ENCODE measurements around the gene CTBP1.

The CTBP1 gene

DNA sequence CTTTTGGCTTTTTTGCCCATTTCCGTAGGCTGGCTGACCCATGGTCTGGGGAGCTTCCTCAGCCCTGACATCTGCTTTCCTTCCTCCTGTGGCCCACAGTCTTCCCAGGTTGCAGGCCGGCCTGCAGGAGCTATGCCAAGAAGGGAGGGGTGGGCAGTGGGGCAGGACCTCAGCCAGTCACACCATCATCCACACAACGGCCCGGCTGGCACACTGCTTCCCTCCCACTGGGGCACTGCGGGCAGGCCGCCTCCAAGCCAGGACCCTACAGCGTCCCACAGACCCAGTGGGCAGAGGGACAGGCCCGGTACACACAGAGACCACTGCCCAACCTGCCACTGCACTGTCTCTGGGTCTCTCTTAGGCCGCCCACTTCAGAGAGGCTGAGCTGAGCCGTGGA is 38.0 kb downstream of the CTBP1 start:
- DNase-seq (ENCODE audit: low read depth in 2 of 2): no peak

DNA sequence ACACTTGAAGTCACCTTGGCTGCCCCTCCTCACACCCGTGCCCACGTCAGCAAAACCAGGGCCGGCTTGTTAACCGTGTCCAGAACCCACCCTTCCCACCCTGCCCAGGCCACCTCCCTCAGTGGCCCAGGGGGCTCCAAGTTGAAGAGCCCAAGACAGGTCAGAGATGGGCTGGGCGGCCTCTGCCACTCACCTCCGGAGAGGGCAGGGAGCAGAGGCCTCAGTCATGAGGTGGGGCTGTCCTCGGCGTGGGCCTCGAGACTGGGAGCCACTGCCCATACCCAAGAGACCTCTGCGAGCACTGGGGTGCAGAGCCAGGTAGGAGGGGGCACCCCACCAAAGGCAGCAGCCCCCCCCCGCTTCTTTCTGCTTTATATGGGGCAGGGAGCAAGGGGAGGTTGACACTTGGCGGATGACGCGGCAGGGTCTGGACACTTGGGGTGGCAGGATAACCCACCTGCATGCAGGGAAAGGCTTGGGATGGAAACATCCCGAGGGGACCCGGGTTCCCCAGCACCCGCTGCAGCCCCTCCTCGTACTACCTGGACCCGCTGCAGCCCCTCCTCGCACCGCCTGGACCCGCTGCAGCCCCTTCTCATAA is 38.6 kb downstream of the CTBP1 start:
- no peak for DNase-seq (ENCODE audit: low read depth in 2 of 2)

DNA sequence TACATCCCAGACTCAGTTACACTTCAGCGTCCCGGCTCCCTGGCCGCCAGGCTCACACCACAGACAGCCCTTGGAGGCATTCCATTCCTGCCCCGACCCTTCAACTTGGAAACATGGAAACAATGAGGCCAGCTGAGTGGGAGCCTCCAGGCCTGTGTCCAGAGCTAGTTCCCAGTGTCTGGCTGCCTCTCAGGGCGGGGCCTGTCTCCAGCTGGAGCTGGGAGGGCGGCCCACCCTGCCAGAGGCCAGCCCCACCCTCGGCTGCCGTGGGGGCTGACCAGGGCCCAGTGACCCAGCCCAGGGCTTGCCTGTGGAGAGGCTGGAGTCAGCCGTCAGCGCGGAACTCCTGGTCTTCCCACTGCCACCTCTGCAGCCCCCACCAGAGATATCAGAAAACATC is 39.1 kb downstream of the CTBP1 start:
- no peak for DNase-seq (ENCODE audit: low read depth in 2 of 2)

DNA sequence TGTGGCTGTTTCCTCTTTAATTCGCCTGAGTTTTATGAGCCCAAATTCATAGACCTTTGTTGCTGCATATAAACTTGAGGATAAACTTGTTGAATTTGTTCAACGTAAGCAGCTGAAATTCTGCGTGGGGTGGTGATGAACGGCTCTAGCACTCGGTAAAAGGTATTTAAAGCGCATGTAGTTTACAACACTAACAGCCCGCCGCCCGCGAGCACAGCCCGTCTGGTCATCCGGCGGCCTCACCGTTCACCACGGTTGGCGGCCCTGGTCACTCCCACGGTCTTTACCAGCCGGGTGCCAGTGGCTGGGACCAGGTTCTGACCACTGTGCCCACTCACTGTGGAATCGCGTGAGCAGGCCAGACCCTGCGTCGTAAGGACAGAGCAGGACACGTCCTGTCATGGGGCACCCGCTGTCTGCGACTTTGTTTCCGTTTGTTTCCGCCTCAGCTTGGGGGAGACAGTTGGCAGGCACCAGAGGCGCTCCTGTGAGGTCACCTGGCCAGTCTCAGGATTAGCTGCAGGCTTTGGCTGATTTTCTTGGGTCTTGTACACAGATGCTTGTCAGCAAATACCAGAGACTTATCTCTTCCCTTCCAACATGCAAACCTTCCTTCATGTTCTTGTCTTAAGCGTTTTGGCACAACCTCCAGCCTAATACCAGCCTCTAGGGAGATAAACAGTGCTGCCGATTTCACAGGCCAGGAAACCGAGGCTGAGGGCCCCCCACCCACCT is 39.8 kb downstream of the CTBP1 start:
- DNase-seq (ENCODE audit: low read depth in 2 of 2): no peak

DNA sequence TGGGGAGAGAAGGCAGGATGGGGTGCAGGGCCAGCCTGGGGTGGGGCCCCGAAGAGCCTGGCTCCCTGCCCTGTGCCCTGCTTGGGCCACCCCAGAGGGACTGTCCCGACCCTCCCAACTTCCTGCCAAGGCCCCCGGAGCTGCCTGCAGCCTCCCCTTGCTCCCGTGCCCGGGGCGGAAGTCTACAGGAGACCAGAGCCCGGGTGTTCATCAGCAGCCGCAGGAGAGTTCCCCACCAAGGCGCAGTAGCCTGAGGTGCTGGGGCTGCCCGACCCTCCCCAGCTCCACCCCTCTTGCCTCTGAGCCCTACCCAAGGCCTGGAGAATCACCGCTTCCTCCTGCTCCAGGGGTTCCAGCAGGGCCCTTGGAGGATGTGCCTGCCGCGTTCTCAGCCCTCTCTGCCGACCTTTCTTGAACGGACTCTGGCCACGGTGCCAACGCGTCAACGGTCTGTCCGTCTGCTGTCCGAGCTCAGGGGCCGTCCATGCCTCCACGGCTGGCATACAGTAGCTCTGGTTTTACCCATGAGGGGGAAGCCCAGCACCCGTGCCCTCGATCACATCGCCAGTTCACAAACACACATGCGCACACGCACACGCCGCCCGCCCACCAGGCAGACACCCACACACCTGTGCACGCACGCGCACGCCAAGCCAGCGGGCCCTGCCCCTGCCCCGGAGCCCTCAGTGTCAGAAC is 40.5 kb downstream of the CTBP1 start:
- DNase-seq (ENCODE audit: low read depth in 2 of 2): no peak

DNA sequence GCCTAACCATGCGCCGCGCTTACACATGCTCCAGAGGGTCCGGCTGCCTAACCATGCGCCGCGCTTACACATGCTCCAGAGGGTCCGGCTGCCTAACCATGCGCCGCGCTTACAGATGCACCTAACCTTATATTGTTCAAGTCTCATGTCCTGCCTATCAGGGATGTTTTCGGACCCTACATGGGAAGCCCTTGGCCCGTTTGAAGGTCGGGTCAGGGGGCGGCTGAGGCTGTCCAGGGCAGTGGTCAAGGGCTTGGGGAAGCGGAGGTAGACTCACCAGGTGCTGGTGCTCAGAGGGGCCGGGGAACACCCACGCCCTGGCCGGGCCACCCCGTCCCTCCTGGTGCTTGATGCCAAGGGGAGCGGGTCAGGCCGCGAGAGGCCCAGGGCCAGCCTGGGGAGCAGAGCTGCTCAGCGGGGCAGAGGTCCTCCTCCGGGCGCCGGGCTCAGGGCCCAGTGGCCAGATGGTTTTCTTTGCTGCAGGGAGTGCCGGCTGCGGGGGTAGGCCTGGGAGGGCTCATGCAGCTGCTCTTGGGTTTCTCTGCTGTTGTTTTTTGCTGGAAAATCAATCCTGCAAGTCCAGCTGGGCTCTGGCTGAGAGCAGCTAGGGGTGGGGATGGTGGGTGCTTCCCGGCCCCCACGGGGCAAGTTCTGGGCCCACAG is 41.2 kb downstream of the CTBP1 start:
- no peak for DNase-seq (ENCODE audit: low read depth in 2 of 2)

DNA sequence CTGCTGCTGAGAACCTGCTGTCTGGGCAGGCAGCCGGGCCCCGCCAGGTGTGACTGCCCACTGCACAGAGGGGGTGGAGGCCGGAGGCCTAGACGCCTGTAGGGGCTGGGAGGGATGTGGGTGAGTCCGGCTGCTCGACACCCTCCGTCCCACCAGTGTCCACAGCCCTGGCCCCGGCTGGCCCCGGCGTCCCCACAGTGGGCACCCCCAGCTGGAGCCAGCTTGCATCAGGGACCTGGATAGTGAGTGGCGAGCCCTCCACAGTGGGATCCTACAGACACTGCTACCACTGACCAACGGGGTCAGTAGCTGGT is 41.8 kb downstream of the CTBP1 start:
- no peak for DNase-seq (ENCODE audit: low read depth in 2 of 2)

DNA sequence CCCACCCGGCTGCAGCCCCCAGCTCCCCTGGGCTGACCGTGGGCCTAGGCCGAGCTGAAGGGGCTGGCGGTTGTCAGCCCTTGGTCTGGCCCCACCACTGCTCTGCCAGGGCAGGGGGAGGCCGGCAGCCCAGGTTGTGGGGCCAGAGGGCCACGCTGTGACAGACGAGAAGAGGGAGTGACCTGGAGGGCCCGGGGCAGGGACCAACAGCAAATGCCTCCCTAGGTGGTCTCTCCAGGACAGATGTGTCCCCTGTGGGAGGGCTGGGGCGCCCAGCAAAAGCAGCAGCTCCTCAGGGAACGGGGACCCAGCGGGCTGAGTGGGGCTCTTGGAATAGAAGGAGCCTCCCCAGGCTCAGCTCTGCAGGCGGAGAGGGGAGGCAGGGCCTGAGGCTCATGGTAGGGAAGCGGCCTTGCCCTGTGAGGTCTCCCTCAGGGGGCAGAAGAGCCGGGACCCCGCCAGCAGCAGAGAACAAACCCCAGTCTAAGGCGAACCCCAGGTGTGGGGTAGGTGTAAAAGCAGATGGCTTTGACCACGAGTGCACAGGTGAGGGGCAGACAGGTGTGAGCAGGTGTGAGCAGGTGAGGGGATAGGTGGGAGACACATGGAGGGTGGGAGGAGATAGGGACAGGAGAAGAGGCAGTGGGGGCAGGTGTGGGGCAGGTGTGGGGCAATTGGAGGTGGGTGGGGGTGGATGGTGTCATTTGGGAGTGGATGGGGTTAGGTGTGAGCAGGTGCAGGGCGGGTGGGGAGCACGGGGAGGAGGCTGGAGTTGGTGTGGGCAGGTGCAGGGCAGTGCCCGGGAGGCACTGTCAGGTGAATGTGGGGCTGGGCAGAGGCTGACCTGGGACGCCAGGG is 42.4 kb downstream of the CTBP1 start:
- no peak for DNase-seq (ENCODE audit: low read depth in 2 of 2)

DNA sequence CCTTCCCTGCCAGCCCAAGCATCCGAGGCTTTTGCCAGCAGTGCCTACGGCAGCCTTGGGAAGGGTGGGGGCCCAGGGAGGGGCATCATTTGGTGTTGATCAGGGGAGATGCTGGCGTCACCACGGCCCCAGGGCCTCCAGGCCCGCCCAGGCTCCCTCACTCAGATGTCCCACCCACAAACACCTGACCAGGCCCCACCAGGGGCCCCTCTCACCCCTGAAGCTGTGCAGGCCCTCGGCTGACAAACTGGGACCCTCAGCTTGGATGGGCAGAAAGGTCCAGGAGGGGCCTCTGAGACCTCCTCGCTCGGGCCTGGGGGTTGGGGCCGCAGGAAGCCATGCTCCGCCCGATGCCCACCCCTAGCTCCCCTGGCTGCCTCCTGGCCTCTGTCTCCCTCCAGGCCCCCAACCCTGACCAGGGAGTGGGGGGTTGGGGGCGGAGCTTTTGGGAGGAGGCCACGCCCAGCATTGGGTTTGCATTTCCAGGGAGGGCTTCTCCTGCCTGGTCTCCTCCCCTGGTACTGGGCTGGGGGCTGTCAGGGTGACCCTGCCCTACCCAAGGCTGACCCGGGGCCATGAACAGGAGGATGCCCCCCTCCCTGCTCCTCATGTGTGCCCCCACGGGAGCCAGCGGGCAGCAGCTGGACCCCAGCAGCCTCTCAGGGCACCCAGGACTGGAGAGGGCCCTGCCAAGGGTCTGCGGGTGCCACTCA is 43.2 kb downstream of the CTBP1 start:
- DNase-seq (ENCODE audit: low read depth in 2 of 2): no peak

DNA sequence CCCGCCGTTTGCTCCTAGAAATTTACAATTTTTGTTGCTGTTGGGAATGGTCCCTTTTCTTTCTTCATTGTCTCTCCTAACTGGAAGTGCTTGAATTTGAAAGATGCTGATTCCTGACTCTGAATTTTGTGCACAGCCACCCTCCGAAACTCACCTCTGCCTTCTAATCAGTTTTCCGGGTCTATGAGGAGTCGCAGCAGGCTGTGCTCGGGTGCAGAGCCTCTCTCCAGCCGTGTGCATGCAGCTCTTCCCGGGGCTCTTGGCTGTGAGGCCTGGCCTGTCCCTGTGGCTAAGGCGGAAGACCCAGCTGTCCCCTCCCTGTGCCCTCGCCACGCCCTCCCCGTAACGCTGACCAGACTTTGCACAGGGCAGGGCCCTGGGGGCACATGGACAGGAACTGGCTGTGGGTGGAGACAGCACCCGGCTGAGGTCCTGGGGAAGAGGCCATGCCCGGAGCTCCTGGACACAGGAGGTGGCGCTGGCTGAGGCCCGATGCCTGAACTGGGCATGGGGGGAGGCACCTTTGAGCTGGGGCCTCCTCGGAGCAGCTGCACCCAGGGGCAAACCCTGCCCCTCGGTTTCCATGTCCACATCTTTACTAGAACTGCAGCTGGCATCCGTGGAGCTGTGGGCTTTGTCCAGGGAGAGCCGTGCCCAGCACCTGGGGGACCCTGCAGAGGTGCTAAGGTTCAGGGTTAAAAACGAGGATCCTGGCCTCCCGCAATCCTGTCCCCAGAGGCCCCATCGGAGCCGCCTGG is 43.9 kb downstream of the CTBP1 start:
- DNase-seq (ENCODE audit: low read depth in 2 of 2): no peak

DNA sequence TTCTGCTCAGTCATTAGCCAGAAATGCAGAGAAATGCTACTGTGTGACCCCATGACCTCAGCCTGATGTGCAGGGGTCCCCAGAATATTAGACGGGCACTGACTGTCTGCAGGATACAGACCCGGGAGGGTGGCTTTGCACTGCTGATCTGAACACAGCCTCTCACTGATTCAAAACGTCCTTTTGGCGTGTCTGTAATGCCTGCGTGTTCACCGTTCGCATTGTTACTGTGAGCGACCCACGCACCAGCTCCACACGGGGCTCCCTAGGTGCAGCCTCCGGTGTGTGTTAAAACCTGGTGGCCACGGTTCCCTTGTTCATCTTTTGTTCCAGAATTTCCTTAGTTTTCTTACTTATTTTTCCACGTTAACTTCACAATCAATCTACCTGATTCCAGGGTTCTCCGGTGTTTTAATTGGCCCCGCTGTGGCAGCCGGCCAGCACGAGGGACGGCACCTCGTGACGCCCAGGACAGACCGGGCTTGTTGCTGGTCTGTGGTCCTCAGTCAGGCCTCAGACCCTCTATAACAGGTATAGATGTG is 44.6 kb downstream of the CTBP1 start:
- no peak for DNase-seq (ENCODE audit: low read depth in 2 of 2)

DNA sequence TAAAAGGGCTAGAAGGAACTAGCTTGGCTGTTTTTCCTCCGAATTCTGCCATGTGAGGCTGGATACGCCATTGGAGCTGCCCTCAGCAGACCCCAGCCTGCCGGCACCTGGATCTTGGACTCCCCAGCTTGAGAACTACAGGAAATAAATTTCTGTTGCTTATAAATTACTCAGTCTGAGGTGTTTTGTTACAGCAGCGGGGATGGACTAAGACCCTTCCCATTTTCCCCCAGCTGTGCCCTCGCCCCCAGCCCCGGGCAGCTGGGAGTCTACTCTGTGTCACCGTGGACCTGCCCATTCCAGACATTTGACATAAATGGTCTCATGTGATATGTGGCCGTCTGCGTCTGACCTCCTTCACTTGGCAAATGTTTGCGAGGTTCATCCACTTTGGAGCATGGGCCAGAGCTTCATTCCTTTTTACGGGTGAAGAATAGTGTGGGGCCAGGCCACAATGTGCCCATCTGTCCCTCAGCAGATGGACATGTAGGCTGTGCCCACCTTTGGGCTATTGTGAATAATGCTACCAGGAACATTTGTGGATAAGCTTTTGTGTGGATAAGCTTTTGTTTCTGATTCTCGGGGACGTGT is 45.8 kb downstream of the CTBP1 start:
- DNase-seq (ENCODE audit: low read depth in 2 of 2): no peak

DNA sequence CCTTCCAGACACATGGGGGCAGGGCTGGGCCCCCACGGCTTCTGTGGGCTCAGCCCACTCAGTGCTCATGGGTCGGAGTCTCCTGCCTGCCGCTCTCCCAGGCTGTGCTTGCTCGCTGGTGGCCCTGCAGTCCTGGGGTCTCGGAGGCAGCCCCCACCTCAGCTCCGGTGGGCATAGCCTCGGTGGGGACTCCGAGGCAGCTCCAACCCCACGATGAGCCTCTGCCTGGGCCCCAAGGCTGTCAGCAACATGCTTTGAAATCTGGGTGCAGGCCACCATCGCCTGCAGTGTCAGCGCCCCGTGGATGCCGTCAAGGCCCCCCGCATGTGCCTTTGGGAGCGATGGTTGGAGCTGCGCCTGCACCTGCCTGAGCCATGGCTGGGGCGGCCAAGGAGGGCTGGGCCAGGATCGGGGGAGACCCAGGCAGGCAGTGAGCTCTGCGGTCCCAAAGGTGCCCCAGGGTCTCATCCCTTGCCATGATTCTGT is 46.4 kb downstream of the CTBP1 start:
- no peak for DNase-seq (ENCODE audit: low read depth in 2 of 2)

DNA sequence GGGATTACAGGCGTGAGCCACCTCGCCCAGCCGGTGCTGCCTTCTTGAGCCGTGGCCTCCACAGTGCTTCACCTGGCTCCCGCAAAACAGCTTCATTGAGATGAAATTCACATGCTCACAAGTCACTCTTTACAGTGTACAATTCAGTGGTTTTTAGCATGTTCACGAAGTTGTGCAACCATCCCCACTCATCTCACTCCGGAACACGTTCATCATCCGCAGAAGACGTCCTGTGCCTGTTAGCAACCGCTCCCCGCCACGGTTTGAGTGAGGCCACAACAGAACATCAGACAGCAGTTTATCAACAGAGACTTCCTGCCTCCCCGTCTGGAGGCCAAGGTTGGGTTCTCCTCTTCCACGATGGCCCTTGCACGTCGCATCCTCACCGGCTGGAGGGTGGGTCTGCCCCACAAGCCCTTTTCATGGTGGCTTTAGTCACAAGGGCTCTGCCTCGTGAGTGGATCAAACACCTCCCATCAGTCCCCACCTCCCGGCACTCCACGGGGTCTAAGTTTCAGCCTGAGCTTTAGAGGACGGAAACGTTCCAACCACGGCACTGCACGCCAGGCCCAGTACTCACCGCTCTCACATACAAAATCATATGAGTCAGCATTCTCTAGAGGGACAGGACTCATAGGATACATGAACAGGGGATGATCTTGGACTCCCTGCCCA is 46.9 kb downstream of the CTBP1 start:
- DNase-seq (ENCODE audit: low read depth in 2 of 2): peak; percentile 39 to 52

DNA sequence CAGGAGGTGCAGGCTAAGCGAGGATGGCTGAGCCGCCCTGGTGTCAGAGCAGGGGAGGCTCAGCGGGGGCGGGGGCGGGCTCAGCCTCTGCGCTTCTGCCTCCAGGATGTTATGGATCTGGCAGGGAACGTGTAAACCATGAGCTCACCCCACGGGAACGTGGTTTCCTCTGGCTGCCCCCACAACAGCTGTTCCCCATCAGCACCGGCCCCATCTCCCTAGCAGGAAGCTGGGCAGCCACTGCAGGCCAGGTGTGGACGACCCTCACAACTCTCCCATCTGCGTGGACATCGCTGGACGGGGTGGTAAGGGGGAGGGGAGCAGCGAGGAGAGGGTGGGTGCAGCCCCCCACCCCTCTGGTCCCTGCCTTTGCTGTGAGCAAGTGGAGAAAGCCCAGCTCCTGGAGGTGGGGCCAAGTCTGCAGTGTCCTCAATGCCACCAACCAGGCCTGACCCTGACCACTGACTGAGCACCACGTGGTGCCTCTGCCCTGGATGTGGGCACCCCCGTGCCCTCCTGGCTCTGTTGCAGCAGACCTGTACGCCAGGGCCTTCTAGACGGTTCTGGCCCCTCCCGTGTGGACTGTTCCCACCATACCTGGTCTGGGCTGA is 48.4 kb downstream of the CTBP1 start:
- DNase-seq (ENCODE audit: low read depth in 2 of 2): no peak

DNA sequence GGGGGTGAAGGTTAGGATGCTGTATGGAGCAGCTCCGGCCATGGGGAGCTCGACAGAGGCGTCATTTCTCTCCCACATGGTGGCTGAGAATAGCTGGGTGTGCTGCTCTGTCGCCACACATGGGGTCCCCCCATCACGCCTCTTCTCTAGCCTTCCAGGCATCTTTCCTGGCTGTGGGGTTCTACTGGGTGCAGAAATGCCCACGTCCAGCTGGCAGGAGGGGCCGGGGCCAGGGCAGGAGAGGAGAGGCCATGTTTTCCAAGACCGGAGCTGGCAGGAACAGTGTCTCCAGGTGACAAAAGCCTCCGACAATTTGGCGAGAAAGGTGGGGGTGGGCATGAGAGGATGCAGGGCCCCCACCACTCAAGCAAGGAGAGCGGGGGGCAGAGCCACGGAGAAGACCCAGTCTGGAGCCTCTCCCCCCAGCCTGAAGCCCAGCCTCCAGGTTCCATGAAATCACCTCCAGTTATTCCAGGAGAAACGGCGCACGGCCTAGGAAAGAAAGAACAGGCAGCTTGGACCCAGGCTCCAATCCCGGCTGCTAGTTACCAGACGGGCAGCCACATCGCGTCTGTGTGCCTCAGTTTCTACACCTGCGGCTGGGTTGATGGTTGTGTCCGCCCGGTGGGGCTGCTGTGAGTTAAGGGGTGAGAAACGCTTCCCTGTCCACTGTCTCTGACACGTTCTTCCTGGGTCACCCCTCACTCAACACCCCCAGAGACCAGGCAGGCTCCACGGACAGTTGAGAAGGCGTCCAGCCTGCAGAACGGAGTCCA is 49.2 kb downstream of the CTBP1 start:
- no peak for DNase-seq (ENCODE audit: low read depth in 2 of 2)

DNA sequence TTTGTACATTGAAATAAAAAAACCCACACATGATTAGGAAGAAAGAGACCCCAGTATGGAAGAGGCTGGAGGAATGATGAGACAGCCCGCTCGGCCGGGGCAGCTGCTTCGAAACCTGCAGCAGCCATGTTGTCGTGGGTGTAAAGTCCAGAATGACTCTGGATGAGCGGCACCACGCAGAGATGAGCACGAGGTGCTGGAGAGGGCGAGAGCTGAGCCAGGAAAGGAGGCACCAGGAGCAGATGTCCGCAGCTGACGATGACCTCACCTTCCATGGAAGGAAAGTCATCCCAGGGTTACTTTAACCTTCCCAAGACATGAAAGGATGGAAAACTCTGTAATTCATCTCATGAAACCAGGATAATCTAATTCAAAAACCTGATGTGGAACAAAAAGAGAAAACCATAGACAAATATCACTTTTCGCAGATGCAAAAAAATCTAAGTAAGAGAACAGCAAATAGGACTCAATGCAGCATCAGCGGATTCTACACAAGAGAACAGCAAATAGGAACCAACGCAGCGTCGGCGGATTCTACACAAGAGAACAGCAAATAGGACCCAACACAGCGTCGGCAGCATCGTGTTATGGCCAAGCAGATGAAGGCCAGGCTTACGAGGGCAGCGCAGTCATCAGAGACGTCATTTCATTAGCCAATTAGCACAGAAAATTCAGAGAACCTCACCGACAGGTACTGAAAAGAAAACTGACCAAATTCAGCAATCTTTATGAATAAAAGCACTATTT is 50.7 kb downstream of the CTBP1 start:
- no peak for DNase-seq (ENCODE audit: low read depth in 2 of 2)
